Measurements from ENCODE around the gene LAMTOR4.

The LAMTOR4 gene

DNA sequence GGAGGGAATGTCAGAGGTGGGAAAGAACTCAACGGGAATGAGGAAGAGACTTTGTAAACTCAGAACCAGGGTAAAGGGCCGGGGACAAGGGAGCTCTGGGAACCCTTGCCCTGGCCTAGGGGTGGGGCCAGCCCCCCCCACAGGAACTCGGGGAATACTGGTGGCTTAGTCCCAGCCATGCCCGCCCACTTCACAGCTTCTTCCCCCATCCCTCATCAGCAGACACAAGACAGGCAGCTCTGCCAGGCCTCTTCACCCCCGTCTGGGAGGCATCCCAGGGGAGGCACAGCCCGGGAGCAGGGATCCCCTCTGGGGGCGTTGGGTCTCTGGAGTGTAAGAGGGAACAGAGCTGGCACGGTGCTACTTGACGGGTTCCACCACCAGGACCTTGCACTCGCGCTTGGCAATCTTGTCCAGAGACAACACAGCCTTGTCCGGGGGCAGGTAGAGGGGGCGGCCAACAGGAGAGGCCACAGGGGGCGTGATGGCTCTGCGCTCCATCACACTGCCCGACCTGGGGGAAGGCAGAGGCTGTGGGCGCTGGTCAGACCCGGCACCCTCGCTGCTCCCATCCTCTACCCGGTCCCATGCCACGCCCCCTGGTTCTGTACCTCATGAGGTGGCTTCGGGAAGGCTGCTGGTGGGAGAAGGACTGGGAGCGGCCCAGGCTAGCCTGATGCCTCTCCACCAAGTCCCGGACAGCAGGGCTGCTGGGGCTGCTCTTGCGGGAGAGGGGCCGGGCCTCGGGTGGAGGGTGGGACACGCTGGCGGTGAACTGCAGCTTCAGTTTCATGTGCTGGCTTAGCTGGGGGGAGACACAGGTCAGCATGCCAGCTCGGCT is 6.2 kb downstream of the LAMTOR4 start:
- no peak for DNase-seq

DNA sequence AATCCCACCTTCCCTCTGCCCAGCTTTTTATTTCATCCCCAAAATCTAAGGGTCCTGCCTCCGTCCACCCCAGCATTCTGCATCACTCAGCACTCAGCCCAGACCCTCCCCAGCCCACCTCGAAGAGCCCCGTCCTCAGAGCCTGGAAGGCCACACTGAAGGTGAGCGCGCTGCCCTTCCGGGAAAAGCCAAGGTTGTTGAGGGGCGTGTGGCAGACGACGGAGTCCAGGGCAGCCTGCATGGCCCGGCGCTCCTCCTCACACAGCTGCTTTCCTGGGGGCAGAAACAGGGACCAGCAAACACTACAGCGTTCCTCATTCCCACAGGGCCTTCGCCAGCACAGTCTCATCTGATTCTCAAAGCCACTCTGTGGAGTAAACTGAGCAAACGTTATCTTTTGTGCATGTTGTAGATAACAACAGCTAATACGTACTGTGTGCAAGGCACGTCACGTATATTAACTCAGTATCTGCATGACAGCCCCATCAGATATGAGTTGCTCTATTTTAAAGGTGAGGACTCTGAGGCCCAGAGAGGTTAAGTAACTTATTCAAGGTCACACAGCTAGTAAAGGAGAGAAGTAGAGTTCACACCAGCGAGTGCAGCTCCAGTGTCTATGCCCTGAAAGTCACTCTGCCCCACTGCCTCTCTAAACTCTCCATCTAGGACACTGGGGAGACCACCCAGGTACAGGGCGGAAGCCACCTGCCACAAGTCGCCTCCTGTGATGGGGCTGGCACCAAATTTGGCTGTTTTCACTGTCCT is 7.0 kb downstream of the LAMTOR4 start:
- no peak for DNase-seq

DNA sequence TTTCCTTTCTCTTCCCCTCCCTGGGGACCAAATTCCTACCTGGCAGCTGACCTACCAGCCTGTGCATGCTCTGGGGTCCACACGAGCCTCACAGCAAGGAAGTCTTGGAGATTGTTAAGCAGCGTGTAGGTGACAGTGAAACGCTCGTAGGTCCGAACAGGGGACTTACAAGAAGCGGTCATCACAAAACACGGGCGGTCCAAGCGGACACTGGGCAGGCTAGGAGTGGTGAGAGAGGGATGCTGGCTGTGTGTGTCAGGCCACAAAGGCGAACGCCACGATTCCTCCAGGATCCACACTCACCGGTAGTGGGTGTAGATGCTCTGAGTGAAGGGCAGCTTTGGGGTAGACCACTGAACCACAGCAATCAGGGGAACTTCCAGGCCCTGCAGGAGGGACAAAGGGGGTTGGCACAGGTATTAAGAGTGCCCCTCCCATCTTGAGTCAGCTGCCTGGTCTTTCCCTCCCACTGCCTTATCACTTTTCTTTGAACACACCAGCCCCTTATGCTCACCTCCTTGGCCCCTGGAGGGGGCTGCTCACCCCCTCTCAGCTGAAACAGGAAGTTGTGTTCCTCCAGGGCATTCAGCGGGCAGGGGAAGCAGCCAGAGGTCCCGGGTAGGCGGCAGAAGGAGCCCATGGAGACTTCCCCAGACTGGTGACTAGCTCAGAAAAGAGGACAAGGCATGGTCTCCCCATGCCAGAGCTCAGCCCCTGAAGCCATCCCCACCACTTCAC is 7.8 kb downstream of the LAMTOR4 start:
- DNase-seq = no peak

DNA sequence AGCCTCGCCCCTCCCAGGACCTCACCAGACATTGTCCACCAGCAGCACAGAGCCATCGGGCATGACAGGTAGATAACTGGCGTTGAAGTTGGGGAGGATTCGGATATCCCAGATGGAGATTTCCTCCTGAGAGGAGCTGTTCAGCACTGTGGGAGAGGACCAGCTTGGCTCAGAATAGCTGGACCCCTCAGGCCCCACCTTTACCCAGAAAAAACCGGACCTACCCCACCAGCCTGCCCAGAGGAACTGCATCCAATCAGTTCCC is 8.3 kb downstream of the LAMTOR4 start:
- DNase-seq = no peak

DNA sequence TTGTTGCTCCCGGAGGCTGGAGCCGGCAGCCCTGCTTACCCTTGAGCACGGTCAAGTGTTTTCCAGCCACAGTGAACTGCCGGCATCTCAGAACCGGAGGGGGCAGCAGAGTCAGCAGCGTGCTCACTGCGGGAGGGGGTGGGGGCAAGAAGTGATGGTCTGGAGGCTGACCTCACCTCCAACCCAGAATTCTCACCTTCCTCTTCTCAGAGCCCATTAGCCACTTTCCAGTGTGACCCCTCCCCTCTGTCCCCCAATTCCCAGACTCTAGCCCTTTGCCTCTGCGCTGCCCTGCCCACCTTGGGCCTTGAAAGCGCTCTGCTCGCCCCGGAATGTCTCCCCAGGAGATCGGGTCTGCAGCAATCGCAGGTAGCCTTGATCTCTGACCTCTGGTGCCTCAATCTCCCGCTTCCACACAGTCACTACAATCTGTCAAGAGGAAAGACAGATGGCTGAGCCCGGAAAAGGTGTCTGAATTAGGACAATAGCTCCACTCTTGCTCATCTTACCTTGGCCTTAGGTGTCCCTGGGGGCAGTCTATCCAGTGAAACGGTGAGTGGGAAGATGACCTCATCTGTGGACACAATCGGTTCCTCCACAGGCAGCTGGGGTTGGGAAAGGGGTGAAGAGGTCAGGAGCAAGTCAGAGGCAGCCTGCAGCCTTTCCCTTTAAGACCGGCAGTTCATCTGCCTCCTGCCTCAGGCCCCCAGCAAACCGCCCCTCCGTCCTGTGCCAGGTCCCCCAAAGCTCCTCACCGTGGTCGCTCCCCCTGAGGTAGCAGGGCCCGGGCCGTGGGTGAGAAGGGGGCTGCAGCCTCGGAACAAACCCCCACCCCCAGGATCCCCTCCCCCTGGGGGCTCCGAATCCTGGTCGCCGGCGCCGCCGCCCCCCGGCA is 8.9 kb downstream of the LAMTOR4 start:
- DNase-seq = no peak

DNA sequence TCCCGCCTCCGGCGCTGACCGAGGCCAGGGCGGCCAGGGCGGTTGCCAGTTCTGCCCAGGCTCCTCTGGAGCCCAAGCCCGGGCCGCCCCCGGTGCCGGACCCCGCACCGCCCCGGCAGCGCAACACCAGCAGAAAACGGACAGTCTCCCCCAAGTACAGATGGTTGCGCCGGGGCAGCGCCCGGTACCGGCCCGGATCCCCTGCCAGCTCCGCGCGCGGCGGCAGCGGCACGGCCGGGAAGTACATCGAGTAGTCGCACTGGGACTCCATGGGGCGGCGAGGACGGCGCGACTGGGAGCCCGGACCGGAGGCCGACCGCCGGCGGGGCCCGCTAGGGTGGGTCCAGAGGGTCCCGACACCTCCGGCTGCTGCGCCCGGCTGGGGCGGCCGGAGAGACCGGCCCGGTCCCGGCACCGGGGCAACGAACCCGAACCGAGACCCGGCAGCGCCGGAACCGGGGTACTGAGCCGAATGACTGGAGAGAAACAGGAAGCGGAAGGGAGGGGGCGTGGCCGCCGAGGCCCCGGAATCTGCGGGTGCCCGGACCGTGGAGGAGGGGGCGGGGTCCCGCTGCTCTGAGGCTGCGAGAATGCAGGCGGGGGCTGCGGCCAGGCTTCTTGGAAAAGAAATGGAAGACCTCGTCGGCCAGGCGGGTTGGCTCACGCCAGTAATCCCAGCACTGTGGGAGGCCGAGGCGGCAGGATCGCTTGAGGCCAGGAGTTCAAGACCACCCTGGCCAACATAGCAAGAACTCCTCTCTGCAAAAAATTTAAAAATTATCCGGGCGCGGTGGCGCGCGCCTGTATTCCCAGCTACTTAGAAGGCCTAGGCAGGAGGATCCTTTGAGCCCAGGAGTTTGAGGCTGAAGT is 9.7 kb downstream of the LAMTOR4 start, which contains the start of gene TRAPPC14:
Gene TRAPPC14, minus strand, starts transcription at position 495 of the 870 bp plus-strand sequence. Its CDS starts 224 bp downstream, at position 271.
- DNase-seq = peak; percentile 87

DNA sequence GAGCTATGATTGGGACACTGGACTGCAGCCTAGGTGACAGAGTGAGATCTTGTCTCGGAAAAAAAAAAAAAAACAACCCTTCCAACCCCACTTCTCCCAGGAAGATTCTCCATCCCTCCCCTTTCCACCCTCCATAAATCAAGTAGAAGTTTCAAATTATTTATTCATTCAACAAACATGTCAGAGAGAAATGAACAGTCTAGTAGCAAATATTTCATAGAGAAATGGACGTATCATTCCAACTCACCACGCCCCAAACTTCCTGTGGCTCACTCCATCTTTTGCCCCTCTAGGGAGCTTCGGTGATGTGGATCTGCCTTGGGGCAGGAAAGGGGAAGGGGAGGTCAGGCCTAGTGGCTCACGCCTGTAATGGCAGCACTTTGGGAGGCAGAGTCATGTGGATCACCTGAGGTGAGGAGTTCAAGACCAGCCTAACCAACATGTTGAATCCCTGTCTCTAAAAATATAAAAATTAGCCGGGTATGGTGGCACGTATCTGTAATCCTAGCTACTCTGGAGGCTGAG is 10.4 kb downstream of the LAMTOR4 start:
- DNase-seq = no peak

DNA sequence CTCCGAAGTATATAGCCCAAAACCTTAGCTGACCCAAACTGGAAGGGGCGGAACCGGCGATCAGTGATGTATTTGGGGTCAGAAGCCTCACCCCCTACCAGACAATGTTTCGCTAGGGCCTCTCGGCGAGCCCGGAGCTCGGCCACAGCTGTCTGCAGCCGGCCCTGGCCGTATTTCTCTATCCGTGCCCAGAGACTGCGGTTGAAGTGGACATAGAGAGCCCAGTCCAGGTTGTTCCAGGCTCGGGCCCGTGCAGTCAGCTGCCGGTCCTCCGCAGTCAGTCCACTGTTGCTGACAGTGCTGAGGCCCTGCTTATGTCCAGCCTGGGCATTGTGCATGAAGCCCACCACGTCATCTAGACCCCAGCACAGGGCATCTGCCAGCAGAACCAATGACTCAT is 11.3 kb downstream of the LAMTOR4 start:
- DNase-seq = no peak

DNA sequence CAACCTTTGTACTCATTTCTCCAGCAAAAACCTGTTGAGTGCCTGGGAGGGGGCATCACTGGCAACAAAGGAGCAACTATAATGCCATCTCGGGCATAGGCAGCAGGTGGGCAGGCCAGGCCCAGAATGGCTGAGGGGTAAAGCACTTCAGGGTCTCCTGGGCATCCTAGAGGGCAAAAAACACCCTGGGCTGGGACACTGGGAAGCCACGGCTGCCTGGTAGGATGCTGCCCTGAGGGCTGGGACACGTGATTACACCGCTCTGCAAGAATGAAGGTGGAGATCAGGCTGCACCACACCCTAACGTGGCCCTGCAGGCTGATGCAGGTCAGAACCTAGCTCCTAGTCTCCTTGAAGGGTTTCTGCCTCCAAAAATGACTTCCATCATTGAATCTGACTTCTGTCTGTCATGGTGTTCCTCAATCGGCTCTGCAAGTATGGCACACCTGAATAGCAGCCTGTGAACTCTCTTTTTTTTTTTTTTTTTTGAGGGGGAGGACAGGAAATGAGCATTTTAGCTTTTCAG is 14.4 kb downstream of the LAMTOR4 start:
- DNase-seq = no peak

DNA sequence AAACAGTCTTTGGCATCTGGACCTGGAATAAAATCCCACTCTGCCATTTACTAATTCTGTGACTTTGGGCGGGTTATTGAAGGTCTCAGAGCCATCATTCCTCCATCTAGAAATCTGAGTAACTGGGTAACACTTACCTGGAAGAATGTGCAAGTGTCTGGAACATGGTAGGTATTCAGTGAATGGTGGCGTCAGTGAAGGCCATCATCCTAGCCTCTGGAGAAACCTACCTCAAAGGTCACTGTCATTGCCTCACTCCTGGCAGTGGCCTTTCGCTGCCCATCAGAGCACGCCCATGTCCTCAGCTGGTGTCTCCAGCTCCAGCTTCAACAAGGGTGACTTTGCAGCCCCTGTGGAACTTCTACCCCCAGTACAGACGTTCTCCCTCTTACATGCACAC is 15.2 kb downstream of the LAMTOR4 start:
- no peak for DNase-seq

DNA sequence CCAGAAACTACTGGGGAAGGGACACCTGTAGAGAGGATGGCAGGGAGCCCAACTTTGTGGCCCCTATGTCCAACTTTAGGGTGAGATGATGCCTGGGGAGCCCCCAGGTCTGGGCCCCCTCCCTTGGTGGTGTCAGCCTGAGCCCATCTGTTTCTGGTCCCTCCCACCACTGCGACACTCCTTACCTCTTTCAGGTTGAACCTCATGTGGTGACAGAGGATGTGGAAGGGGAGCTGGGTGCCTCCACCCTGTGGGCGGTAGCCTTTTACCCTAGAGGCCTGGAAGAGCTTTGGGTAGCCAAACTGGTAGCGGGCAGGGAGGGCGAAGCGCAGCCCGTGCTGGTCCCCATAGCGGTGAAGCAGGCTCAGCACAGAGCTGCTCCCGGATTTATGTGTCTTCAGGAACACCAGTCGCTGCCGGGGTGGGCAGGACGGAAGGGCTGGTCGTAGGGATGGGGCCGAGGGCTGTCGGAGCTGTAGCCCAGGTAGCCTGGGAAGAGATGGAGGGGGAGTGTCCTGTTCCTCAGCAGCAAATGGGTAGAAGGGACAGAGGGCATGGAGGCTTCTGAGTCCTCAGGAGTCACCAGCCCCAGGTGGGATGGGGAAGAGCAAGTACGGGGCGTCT is 17.7 kb downstream of the LAMTOR4 start:
- DNase-seq = no peak

DNA sequence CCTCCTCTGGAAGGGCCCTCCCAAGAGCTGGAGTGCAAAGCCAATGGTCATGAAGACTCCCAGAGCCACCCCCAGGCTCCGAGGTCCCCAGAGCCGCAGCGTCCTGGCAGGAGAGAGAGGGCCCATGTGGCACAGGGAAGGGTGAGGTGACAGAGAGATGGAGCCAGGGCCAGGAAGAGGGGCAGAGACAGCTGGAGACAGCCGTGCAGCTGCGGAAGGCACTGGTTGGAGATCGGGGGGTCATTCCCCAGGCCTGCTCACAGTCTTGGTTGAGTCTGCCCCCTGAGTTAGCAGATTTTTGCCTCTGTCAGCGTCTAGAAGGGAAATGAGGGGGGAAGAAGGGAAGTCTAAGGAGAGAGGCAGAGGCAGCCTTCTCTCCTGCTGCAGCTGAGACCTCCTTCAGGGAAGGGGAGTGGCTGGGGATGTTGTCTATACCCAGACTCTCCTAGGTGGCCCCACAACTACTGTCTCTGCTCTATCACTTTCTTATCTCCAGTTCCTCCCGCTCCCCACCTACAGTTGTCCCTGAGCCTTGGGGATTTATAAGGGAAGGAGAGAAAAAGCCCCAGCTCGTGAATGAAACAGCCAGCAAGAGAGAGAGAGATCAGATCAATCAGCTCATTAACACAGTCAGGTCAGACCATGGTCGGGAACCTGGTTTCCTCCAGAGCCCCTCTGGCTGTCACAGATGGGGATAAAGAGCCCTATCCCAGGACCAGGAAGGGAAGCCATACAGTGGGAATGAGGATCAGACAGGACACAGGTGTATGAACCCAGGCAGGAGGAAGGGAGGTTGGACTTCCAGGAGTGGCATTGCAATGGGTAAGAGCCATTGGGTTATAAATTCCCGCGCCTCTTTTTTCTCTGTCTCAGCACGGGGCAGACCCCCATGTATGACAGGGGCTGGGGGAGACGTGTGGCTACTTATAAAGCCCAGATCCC is 18.5 kb downstream of the LAMTOR4 start:
- no peak for DNase-seq

DNA sequence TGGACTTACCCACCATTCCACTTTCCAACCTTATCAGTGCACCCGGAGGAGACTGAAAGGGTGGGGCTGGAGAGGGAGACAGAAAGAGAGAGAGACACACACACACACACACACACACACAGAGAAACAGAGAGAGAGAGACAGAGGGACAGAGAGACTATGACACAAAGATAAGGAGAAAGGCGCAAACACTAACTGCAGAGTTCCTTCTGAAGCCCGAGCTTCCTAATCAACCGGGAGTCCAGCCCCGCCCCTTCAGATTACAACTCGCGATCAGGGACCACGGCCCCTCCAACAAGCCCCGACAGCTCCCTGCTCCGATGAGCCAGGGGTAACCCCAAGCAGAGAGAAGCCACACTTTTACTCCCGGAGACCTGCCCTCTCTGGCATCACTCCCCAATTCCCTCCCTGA is 19.2 kb downstream of the LAMTOR4 start:
- no peak for DNase-seq

DNA sequence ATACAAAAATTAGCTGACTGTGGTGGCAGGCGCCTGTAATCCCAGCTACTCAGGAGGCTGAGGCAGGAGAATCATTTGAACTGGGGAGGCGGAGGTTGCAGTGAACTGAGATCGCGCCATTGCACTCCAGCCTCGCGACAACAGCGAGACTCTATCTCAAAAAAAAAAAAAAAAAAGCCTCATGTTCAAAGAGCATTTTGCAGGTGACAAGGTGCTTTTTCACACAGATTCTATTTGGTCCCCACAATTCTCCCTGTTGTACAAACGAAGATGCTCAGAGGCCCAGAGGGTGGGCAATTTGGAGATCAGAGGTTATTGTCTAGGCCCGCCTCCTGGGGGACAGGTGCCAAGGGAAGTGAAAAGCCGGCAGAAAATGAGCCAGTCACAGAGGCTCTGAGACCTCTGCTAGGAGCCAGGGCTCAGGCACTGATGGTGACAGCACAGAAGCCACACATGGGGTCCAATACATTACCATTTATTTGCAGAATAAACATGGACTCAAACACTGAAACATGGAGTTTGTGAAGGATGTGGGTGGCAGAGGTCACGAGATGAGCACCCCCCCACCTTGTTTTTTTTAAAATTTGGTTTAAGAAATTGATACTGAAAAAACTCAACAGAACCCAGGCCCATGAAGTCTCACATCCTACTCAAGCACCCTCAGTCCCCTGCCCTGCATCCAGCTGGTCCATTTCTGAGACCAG is 20.6 kb downstream of the LAMTOR4 start:
- DNase-seq = no peak

DNA sequence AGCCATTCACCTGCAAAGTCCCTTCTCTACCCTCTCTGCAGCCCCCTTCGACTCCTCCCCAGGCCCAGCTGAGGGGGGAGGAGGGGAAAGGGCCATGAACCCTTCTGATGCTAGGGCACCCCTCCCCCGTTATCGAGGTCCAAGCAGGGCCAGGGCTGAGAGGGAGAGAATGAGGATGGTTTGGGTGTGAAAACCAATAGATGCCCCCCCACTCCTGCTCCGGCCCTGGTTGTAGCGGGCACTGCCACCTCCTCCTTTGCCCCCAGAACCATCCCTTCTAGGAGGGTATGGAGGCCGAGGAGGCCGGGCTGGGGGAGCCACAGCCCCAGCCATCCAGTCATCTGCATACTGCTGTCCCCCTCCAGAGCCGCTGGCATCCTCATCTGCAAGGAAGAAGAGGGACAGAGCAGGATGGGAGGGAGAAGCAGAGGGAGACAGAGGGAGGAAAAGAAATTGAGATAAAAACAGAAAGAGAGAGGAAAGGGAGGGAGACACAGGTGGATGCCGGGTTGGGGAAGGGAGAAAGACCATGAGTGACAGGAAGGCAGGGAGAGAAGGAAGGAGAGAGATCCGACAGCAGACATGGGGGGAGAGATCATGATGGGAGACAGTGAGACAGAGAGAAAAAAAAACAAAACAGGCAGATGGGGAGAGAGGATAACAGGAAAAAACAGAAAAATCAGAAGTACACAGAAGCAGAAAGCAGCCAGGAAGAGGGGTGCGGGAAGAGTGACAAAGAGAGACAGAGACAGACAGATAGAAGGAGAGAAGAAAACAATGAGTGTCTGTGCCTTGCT is 21.6 kb downstream of the LAMTOR4 start:
- DNase-seq = no peak

DNA sequence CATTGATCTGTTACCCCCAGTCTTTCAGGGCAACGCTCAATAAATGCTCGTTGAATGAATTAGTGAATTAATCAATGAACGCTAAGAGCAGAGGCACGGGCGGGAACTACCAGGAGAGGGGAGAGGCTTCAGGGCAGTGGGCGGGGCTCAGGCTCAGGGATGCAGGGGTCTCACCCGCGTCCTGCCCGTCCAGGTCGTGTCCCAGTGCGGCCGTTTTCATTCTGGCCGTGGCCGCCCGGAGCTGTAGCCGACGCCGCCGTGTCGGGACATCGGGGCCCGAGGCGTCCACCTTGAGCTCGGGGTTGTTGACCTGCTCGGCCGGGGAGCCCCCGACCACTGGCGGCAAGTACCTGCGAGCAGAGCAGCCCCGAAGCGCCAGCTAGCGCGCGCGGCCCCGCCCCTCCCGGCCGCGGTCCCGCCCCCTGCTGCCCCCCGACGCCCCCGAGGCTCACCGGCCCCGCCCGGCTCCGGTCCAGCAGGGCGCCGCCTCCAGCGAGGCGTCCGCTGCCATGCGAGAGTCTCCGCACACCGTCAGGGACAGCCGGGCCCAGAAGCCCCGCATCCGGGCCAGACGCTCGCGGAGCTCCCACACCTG is 22.5 kb downstream of the LAMTOR4 start:
- no peak for DNase-seq

DNA sequence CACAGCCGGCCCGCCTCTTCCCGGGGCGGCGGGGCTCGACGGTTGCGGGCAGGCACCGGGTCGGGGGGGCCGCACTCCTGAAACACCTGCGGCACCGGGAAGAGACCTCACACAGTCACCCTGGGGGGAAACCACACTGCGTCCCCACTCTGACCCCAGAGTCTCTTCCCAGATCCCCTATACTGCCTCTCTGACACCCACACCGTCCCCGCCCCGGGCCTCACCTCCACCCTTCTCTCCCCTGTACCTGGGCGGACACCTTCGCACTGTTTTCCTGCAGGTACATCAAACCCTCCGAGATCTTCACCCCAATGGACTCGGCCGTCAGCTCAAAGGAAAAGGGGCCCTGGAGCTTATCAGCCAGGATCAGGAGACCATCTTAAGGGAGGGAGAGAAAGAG is 23.1 kb downstream of the LAMTOR4 start:
- DNase-seq = no peak
